OCI-LY1 (cell line): ENCODE results near the gene SALL1.

ENCODE experiments used
- H2AFZ ChIP-seq: fragments of 200-600 bp; sonication (generic), shearing (Covaris generic); 2 replicates; pipeline ENCODE4 v1.6.0; 2014; ENCODE audit warnings: antibody characterized with exemption, mild to moderate bottlenecking, low read length
- H3F3A ChIP-seq: fragments of 200-600 bp; sonication (generic), shearing (Covaris generic); 2 replicates; pipeline ENCODE4 v1.6.0; 2014; ENCODE audit warnings: mild to moderate bottlenecking, antibody characterized with exemption, low read length, moderate library complexity; ENCODE audit not compliant: insufficient read depth
- H3K27ac ChIP-seq: fragments of 200-600 bp; sonication (generic); 2 replicates; pipeline ENCODE4 v1.5.1; 2014; ENCODE audit warnings: low read length, mixed run types, mild to moderate bottlenecking, low read depth; ENCODE audit not compliant: poor library complexity, severe bottlenecking
- H3K27me3 ChIP-seq: fragments of 200-600 bp; sonication (generic); 2 replicates; pipeline ENCODE4 v1.6.0; 2014; ENCODE audit warnings: antibody characterized with exemption, mild to moderate bottlenecking, low read length, moderate library complexity; ENCODE audit not compliant: insufficient read depth
- H3K36me3 ChIP-seq: fragments of 200-600 bp; sonication (generic); 2 replicates; pipeline ENCODE4 v1.6.1; 2014; ENCODE audit warnings: mild to moderate bottlenecking, antibody characterized with exemption, low read length, moderate library complexity, mixed read lengths; ENCODE audit not compliant: insufficient read depth
- H3K4me1 ChIP-seq: fragments of 200-600 bp; sonication (generic); 2 replicates; pipeline ENCODE4 v1.5.1; 2014; ENCODE audit warnings: mild to moderate bottlenecking, low read length, moderate library complexity; ENCODE audit not compliant: insufficient read depth, severe bottlenecking
- H3K4me2 ChIP-seq: fragments of 200-600 bp; sonication (generic), shearing (Covaris generic); 2 replicates; pipeline ENCODE4 v1.6.1; 2014; ENCODE audit warnings: low read length
- H3K4me3 ChIP-seq: fragments of 200-600 bp; sonication (generic); 2 replicates; pipeline ENCODE4 v1.5.1; 2014; ENCODE audit warnings: low read length, low read depth, mild to moderate bottlenecking, mixed read lengths; ENCODE audit not compliant: poor library complexity, severe bottlenecking
- H3K79me2 ChIP-seq: fragments of 200-600 bp; shearing (Covaris generic); 2 replicates; pipeline ENCODE4 v1.6.1; 2016; ENCODE audit warnings: mixed run types, low read length, mixed read lengths; ENCODE audit not compliant: insufficient read depth
- H3K9ac ChIP-seq: fragments of 200-600 bp; sonication (generic), shearing (Covaris generic); 2 replicates; pipeline ENCODE4 v1.6.1; 2014; ENCODE audit warnings: mild to moderate bottlenecking, low read length, mixed read lengths
- H3K9me2 ChIP-seq: fragments of 200-600 bp; sonication (generic), shearing (Covaris generic); 2 replicates; pipeline ENCODE4 v1.6.1; 2014; ENCODE audit warnings: low read depth, mild to moderate bottlenecking, low read length, mixed read lengths
- H3K9me3 ChIP-seq: fragments of 200-600 bp; shearing (Covaris generic); 2 replicates; pipeline ENCODE4 v1.6.1; 2014; ENCODE audit warnings: low read length, mixed read lengths
- H4K20me1 ChIP-seq: fragments of 200-600 bp; sonication (generic), shearing (Covaris generic); 2 replicates; pipeline ENCODE4 v1.6.0; 2016; ENCODE audit warnings: mild to moderate bottlenecking, low read length; ENCODE audit not compliant: insufficient read depth
- EZH2 ChIP-seq: fragments of 200-600 bp; sonication (generic), shearing (Covaris generic); IDR thresholded peaks from 2 replicates; pipeline ENCODE4 v1.8.0; 2017; ENCODE audit warnings: borderline replicate concordance, mixed run types, mild to moderate bottlenecking, antibody characterized with exemption, low read length, moderate library complexity, mixed read lengths
- TF ChIP-seq, protein P1 (sequence below): fragments of 200-600 bp; sonication (generic), shearing (Covaris generic); IDR thresholded peaks from 2 replicates; pipeline ENCODE4 v1.5.1; 2017; ENCODE audit warnings: mild to moderate bottlenecking, antibody characterized with exemption, low read length, moderate library complexity, mixed read lengths

The SALL1 gene

DNA sequence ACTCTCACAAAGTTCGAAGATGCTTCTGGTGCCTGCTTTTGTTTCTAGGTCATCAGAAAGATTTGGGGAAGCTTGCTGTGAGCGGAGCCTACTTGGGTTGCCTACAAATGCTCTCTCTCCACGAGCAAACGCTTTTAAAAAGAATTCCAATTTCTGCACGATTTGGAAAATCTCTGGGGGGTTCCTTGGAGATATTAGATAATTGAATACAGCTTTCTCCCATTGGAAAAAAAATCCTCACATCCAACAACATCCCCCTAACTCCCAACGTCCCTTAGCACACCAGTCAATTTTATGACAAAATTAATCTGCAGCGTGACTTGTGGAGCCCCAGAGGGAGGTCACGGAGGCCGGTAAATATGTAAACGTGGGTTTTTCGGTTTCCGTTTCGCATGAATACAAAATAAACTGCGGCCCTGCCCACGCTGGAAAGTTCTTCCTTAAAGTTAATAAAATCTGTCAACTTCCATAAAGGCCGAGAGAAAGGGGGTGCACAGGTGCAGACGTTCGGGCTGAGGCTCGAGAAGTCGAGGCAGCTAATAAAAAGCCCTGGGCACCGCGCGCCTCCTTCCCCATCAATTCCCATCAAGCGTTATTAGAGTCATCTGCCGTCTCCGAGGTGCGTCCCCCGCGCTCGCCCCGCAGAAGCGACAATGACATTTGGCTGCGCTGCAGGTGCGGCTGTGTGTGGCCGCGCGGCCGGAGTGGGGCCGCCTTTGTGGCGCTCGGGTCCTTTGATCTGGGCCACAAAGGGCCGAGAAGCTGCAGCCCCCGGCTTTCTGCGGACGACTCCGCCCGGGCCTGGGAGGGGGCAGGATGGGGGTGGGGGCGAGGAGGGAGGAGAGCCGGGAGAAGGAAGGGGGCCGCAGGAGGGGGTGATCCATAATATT is 37.6 kb downstream of the SALL1 start:
- no peaks in the 10 kb centered on the region for H3F3A ChIP-seq
- H2AFZ ChIP-seq = no peak overlapping the region
- no peaks in the 10 kb centered on the region for H3K36me3 ChIP-seq
- no peak overlapping the region for H3K4me2 ChIP-seq
- no peak overlapping the region for H3K9ac ChIP-seq
- H3K27me3 ChIP-seq = no peaks in the 10 kb centered on the region
- no peaks in the 10 kb centered on the region for H4K20me1 ChIP-seq
- no peak for TF ChIP-seq EZH2
- TF ChIP-seq, protein P1, sequence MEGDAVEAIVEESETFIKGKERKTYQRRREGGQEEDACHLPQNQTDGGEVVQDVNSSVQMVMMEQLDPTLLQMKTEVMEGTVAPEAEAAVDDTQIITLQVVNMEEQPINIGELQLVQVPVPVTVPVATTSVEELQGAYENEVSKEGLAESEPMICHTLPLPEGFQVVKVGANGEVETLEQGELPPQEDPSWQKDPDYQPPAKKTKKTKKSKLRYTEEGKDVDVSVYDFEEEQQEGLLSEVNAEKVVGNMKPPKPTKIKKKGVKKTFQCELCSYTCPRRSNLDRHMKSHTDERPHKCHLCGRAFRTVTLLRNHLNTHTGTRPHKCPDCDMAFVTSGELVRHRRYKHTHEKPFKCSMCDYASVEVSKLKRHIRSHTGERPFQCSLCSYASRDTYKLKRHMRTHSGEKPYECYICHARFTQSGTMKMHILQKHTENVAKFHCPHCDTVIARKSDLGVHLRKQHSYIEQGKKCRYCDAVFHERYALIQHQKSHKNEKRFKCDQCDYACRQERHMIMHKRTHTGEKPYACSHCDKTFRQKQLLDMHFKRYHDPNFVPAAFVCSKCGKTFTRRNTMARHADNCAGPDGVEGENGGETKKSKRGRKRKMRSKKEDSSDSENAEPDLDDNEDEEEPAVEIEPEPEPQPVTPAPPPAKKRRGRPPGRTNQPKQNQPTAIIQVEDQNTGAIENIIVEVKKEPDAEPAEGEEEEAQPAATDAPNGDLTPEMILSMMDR = no peak
- no peak overlapping the region for H3K4me3 ChIP-seq
- H3K9me3 ChIP-seq = no peaks in the 10 kb centered on the region
- no peaks in the 10 kb centered on the region for H3K9me2 ChIP-seq
- no peak overlapping the region for H3K27ac ChIP-seq
- H3K4me1 ChIP-seq = no peaks in the 10 kb centered on the region
- H3K79me2 ChIP-seq = no peaks in the 10 kb centered on the region

DNA sequence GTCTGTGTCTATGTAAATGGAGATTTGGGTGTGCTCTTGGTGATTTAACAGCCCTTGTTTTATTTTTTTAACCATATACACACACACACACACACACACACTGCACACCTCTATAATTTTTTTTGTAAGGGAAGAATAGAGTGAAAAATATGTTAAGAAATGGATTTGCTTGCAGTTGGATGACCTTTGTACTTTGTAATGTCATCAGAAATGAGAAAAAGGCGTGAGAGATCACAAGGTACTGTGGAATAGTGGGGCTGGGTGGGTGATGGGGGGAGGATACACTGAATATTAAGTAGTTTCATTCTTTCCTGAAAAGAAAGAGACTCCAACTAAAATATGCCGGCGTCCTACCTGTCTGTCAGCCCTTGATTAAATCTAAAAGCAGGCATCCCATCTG is 38.7 kb downstream of the SALL1 start:
- Histone ChIP-seq H3K4me1 (no peaks in the 10 kb centered on the region), H3K27ac (no peak overlapping the region), H3K27me3 (no peaks in the 10 kb centered on the region), H4K20me1 (no peaks in the 10 kb centered on the region), H3K9me2 (no peaks in the 10 kb centered on the region), H3F3A (no peaks in the 10 kb centered on the region), H3K79me2 (no peaks in the 10 kb centered on the region), H3K4me2 (no peak overlapping the region), H3K4me3 (no peak overlapping the region), H3K9ac (no peak overlapping the region), H3K9me3 (no peaks in the 10 kb centered on the region), H3K36me3 (no peaks in the 10 kb centered on the region), H2AFZ (no peak overlapping the region)
- TF ChIP-seq EZH2 = no peak
- TF ChIP-seq, protein P1 = no peak

DNA sequence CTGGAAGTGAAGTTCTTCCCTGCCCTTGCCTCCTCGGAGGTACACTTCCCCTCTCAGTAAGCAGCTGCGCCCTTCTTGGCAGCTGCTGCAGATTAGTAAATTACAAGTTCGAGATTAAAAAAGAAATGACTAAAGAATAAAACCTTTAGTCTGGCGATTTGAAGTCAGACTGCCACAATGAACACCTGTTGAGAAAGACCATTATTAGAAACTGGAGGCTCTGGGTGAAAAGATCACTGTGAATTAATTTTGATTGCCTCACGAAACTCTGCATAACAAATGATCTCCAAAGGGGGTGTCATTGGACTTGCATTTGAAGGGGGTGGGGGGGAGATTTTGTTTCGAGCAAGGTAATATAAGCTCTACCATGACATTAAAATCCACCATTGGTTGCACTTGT is 39.3 kb downstream of the SALL1 start:
- Histone ChIP-seq H4K20me1 (no peaks in the 10 kb centered on the region), H3K4me2 (no peak overlapping the region)
- TF ChIP-seq, protein P1 = no peak
- no peak for TF ChIP-seq EZH2

More for the DNA sequence above, 39.3 kb downstream of the SALL1 start:
- Histone ChIP-seq H3K27ac (no peak overlapping the region), H3K36me3 (no peaks in the 10 kb centered on the region), H3K4me1 (no peaks in the 10 kb centered on the region), H3K79me2 (no peaks in the 10 kb centered on the region), H3K27me3 (no peaks in the 10 kb centered on the region), H3K9me3 (no peaks in the 10 kb centered on the region), H3K4me3 (no peak overlapping the region), H3F3A (no peaks in the 10 kb centered on the region), H2AFZ (no peak overlapping the region), H3K9me2 (no peaks in the 10 kb centered on the region), H3K9ac (no peak overlapping the region)
